GM10266 (cell line): ENCODE data around the gene INTU.

Experiments used
- DNase-seq: peaks from one replicate; pipeline ENCODE4 v3.0.0; 2012; ENCODE audit errors: extremely low spot score
- TF ChIP-seq, protein P1 (sequence below): IDR thresholded peaks from 2 replicates; pipeline ENCODE4 v1.5.1; 2012; ENCODE audit warnings: mild to moderate bottlenecking, low read depth; ENCODE audit not compliant: control insufficient read depth, insufficient read depth; ENCODE audit errors: missing control alignments

INTU gene

DNA sequence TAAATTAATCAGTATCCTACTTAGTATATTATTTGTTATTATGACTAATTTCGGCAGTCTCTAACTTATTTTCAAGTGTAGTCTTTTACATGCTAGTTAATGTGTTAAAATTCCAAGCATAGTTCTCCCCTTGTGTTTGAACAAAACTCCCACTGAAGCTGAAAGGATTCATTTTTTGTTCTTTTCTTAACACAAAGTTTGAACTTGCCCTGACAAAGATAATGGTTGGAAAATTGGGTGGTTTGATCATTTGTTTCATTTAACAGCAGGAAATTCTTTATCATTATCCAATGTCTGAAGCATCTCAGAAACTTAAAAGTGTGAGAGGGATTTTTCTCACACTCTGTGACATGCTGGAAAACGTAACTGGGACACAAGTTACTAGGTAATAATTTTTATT is 36.0 kb downstream of the INTU start:
- no peak for DNase-seq
- TF ChIP-seq, protein P1, sequence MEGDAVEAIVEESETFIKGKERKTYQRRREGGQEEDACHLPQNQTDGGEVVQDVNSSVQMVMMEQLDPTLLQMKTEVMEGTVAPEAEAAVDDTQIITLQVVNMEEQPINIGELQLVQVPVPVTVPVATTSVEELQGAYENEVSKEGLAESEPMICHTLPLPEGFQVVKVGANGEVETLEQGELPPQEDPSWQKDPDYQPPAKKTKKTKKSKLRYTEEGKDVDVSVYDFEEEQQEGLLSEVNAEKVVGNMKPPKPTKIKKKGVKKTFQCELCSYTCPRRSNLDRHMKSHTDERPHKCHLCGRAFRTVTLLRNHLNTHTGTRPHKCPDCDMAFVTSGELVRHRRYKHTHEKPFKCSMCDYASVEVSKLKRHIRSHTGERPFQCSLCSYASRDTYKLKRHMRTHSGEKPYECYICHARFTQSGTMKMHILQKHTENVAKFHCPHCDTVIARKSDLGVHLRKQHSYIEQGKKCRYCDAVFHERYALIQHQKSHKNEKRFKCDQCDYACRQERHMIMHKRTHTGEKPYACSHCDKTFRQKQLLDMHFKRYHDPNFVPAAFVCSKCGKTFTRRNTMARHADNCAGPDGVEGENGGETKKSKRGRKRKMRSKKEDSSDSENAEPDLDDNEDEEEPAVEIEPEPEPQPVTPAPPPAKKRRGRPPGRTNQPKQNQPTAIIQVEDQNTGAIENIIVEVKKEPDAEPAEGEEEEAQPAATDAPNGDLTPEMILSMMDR: no peak

DNA sequence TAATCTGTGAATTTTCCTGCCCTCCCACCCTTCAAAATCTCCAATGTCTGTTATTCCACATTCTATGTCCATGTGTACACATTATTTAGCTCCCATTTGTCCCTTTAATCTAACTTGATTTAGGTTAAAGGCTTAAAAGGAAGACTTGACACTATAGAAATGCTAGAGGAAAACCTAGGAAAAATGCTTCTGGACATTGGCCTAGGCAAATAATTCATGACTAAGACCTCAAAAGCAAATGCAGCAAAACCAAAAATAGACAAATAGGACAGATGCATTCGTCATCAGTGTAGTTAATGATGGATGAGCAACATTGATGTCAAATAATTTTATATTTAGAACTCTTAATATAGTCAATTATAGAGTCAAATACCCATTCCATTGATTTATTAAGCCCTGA is 36.9 kb downstream of the INTU start:
- TF ChIP-seq, protein P1: no peak
- DNase-seq: no peak

DNA sequence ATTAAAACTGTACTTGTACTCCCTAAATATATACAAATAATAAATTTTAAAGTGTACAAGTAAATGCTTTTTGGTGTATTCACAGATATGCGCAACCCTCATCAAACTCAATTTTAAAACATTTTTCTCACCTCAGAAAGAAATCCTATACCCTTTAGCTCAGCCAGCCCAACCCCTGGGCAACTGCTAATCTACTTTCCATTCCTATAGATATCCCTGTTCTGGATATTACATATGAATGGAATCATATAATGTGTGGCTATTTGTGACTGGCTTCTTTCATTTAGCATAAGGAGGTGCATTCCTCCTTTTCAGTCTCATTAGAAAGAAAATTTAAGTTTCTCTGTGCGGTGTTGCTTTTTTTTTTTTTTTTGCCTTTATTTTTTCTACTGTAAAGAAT is 39.4 kb downstream of the INTU start:
- DNase-seq: no peak
- TF ChIP-seq, protein P1: no peak

DNA sequence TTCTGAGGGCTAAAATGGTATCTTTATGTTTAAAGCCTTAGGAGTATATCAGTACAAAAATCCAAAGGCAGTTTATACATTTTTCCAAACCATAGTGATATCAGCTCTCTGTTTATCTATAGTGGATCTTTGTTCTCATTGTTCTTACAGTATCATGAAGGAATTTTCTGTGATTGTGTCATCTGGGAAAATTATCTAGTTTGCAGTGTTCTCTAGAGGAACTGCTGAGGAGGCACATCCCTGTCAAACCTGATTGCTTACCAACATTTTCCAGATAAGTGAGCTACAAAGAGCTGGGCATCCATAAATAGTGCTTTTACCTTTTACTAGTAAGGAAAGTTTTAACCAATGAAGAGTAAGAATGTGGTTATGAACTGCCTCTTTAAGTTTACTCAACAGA is 52.5 kb downstream of the INTU start:
- no peak for DNase-seq
- TF ChIP-seq, protein P1: no peak

DNA sequence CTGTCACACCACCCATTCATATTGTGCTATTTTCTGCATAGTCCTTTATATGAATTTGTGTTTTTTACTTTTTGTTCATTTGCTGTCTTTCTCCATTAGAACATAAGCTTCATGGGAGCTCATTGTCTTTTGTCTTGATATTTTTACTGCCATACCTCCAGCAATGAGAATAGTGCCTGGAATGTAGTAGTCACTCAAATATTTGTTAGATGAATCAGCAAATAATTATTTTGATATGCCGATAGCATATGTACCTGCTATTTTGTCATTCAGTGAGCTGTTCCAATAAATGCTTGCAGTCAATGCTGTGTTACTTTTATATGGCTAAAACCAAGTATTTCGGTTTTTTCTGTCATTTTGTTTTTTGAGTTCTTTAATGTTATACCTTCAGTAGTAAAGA is 53.9 kb downstream of the INTU start:
- TF ChIP-seq, protein P1: no peak
- no peak for DNase-seq

DNA sequence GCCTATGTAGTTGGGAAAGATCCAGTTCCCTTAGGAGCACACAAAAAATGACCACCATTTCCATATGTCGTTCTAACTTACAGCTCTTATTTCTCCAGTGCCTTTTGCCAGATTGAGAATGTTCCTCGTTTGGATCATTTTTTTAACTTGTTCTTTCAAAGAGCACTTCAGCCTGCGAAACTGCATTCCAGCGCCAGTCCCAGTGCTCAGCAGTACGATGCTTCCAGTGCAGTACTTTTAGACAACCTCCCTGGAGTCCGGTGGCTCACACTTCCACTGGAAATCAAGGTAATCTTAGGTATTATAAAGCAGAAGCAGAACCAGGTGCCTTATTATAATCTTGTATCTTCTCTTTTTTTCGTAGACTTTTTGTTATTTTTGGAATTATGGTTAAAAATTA is 54.8 kb downstream of the INTU start:
- TF ChIP-seq, protein P1: no peak
- no peak for DNase-seq

DNA sequence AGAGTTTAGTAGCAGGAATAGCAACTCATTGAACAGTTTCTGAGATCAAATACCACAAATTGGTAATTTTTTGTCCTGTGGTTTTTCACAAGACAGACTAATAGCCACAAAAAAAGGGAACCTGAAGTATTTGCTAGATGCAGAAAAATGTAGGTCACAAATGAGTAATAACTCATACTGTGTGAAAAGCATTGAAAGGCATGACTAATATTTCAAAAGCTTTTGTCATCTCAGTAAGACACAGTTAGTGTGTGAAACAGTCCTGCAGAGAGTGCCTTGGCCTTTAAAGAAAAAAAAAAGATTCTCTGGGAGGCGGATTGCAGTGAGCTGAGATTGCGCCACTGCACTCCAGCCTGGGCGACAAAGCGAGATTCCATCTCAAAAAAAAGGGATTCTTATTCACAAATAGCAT is 66.0 kb downstream of the INTU start:
- TF ChIP-seq, protein P1: no peak
- DNase-seq: peak; percentile 45
